GM12891 (cell line): ENCODE measurements around the gene WT1.

Experiments used
- PAX5 ChIP-seq: IDR thresholded peaks from 2 replicates; pipeline ENCODE4 v1.6.1; 2011; ENCODE audit warnings: low read length, moderate library complexity, mild to moderate bottlenecking; ENCODE audit not compliant: insufficient read depth, severe bottlenecking
- POLR2A ChIP-seq: IDR thresholded peaks from 2 replicates; pipeline ENCODE4 v1.6.1; 2011; ENCODE audit warnings: low read depth, low read length, control low read depth
- POLR2AphosphoS5 ChIP-seq: IDR thresholded peaks from 2 replicates; pipeline ENCODE4 v1.6.1; 2011; ENCODE audit warnings: low read depth, low read length, control low read depth
- SPI1 ChIP-seq: IDR thresholded peaks from 2 replicates; pipeline ENCODE4 v1.6.1; 2011; ENCODE audit warnings: low read depth, low read length, control low read depth
- TAF1 ChIP-seq: IDR thresholded peaks from 2 replicates; pipeline ENCODE4 v1.6.1; 2011; ENCODE audit warnings: low read depth, low read length, control low read depth

DNA sequence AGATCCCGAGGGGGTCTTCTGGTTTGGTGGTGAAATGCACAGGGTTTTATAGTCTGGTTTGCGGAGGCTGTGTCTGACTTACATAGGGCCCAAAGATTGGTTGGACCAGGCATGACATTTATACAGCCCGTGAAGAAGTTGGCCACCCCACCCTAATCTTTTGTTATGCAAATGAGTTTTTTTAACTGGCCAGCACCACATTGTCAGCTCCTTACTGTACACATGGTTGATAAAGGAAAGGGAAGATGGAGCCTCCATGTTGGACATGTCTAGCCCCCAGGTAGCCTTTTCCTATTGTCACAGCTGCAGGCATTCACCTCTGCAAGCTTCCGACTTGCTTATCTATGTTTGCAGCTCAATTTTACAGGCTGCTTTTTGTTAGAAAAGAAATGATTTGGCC is 70.1 kb downstream of the WT1 start:
- TF ChIP-seq POLR2A (no peak), POLR2AphosphoS5 (no peak), TAF1 (no peak), PAX5 (no peak), SPI1 (no peak)
